Measurements from ENCODE around the gene LSM2. TPM values are rescaled to one million over a fixed set of nuclear protein-coding genes. Genes with fewer than 3 reads are reported as not detected.

LSM2 gene
- total and polyA plus RNA-seq, 9 of the 15 experiments (the other 6 are each of a cell fraction or from before 2014, with no cell fraction given): 154 to 407 (median 223) TPM

DNA sequence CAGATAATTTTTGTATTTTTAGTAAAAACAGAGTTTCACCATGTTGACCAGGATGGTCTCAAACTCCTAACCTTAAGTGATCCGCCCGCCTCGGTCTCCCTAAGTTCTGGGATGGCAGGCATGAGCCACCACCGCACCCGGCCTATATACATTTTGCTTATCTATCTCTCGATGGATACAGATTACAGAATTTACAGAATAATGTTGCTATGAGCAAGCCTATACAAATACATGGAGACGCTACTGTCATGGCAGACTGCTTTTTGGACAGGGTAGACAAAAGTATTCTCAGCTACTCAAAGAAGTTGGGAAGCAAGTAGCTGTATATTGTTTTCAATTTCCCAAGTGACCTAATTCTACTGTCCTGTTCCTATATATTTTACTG lies 6.7 kb upstream of the LSM2 start (continued):
- no peak for TF ChIP-seq POLR3G (IDR thresholded peaks at IDR 0.05; ENCODE audit: extremely low read depth, insufficient read length, insufficient replicate concordance)
- no peak for TF ChIP-seq PRMT5 (CRISPR knock-in tag; IDR thresholded peaks at IDR 0.05)
- TF ChIP-seq ZSCAN29 (IDR thresholded peaks at IDR 0.05): no peak
- TF ChIP-seq BRF1 (IDR thresholded peaks at IDR 0.05; ENCODE audit: borderline replicate concordance, extremely low read depth, insufficient read length): no peak
- no peak for TF ChIP-seq SREBF1 (IDR thresholded peaks at IDR 0.05; ENCODE audit: borderline replicate concordance, low read depth, low read length)
- TF ChIP-seq KDM4B (IDR thresholded peaks at IDR 0.05; ENCODE audit: borderline replicate concordance in 2 of 2, low read depth in 1 of 2): no peak
- no peak for TF ChIP-seq GATAD2A (IDR thresholded peaks at IDR 0.05)
- TF ChIP-seq, protein P1, sequence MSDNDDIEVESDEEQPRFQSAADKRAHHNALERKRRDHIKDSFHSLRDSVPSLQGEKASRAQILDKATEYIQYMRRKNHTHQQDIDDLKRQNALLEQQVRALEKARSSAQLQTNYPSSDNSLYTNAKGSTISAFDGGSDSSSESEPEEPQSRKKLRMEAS (CRISPR knock-in tag; IDR thresholded peaks at IDR 0.05): no peak
- TF ChIP-seq, protein P2, sequence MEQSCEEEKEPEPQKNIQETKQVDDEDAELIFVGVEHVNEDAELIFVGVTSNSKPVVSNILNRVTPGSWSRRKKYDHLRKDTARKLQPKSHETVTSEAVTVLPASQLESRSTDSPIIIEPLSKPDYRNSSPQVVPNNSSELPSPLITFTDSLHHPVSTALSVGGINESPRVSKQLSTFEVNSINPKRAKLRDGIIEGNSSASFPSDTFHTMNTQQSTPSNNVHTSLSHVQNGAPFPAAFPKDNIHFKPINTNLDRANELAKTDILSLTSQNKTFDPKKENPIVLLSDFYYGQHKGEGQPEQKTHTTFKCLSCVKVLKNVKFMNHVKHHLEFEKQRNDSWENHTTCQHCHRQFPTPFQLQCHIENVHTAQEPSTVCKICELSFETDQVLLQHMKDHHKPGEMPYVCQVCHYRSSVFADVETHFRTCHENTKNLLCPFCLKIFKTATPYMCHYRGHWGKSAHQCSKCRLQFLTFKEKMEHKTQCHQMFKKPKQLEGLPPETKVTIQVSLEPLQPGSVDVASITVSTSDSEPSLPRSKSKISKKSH (CRISPR knock-in tag; IDR thresholded peaks at IDR 0.05): no peak
- TF ChIP-seq ZNF79 (CRISPR knock-in tag; IDR thresholded peaks at IDR 0.05; ENCODE audit: low read depth): no peak
- TF ChIP-seq MAFF (IDR thresholded peaks at IDR 0.05; ENCODE audit: low read length): no peak
- TF ChIP-seq ZNF121 (CRISPR knock-in tag; conservative IDR thresholded peaks at IDR 0.05): no peak
- no peak for TF ChIP-seq NR2C1 (IDR thresholded peaks at IDR 0.05)
- peak; percentile 49 for TF ChIP-seq NR2C1 (tag; IDR thresholded peaks at IDR 0.05)
- no peak for TF ChIP-seq NCOR1 (IDR thresholded peaks at IDR 0.05)
- TF ChIP-seq, protein P3, sequence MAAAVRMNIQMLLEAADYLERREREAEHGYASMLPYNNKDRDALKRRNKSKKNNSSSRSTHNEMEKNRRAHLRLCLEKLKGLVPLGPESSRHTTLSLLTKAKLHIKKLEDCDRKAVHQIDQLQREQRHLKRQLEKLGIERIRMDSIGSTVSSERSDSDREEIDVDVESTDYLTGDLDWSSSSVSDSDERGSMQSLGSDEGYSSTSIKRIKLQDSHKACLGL (CRISPR knock-in tag; IDR thresholded peaks at IDR 0.05; ENCODE audit: borderline replicate concordance, poor library complexity, severe bottlenecking): no peak
- TF ChIP-seq, protein P4, sequence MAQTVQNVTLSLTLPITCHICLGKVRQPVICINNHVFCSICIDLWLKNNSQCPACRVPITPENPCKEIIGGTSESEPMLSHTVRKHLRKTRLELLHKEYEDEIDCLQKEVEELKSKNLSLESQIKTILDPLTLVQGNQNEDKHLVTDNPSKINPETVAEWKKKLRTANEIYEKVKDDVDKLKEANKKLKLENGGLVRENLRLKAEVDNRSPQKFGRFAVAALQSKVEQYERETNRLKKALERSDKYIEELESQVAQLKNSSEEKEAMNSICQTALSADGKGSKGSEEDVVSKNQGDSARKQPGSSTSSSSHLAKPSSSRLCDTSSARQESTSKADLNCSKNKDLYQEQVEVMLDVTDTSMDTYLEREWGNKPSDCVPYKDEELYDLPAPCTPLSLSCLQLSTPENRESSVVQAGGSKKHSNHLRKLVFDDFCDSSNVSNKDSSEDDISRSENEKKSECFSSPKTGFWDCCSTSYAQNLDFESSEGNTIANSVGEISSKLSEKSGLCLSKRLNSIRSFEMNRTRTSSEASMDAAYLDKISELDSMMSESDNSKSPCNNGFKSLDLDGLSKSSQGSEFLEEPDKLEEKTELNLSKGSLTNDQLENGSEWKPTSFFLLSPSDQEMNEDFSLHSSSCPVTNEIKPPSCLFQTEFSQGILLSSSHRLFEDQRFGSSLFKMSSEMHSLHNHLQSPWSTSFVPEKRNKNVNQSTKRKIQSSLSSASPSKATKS (CRISPR knock-in tag; IDR thresholded peaks at IDR 0.05): no peak
- TF ChIP-seq PPARD (CRISPR knock-in tag; IDR thresholded peaks at IDR 0.05): no peak
- TF ChIP-seq CCAR2 (IDR thresholded peaks at IDR 0.05; ENCODE audit: low read depth, low read length): no peak
- no peak for TF ChIP-seq BRD4 (IDR thresholded peaks at IDR 0.05)
- no peak for TF ChIP-seq PHF8 (IDR thresholded peaks at IDR 0.05; ENCODE audit: borderline replicate concordance, low read length)
- no peak; the same call in 1 of the 2 replicates for TF ChIP-seq E2F3 (CRISPR knock-in tag; IDR thresholded peaks at IDR 0.05)
- TF ChIP-seq ZEB2 (IDR thresholded peaks at IDR 0.05): no peak
- TF ChIP-seq ZNF274 (IDR thresholded peaks at IDR 0.05; ENCODE audit: borderline replicate concordance, low read depth, low read length): no peak
- TF ChIP-seq ZNF76 (CRISPR knock-in tag; IDR thresholded peaks at IDR 0.05; ENCODE audit: borderline replicate concordance): no peak
- no peak for TF ChIP-seq MTA1 (IDR thresholded peaks at IDR 0.05; ENCODE audit: borderline replicate concordance)
